ENCODE data around the gene PHF1.
A peak's percentile ranks its signal among the peaks of the same experiment; 100 is the strongest.
"Not testable (repeated sequence)": the region's sequence is repeated elsewhere in the genome, so short reads cannot be mapped to it uniquely, and the experiment has no call there.

PHF1 gene

GRCh38 chr6:33390173-33390572, 20.6 kb upstream of the PHF1 start:
- TF ChIP-seq CTCF (conservative IDR thresholded peaks at IDR 0.05; ENCODE audit: low read length), result no peak
- no peak overlapping the region for H3K4me3 ChIP-seq (ENCODE audit: low read length)
- no peak for DNase-seq (ENCODE audit: low read depth)

GRCh38 chr6:33390767-33391277, 20.0 kb upstream of the PHF1 start:
- H3K4me3 ChIP-seq (ENCODE audit: low read length), result peak overlapping the region; percentile 37
- no peak for TF ChIP-seq CTCF (conservative IDR thresholded peaks at IDR 0.05; ENCODE audit: low read length)
- DNase-seq (ENCODE audit: low read depth), result no peak

GRCh38 chr6:33391278-33391921, 19.4 kb upstream of the PHF1 start, which contains the start of gene KIFC1:
Gene KIFC1, plus strand, starts transcription at chr6:33391823. Its CDS starts 163 bp downstream, at chr6:33391986.
- peak; percentile 100 for DNase-seq (ENCODE audit: low read depth)
- peak; percentile 89 for TF ChIP-seq CTCF (conservative IDR thresholded peaks at IDR 0.05; ENCODE audit: low read length)
- peak within 1 kb of the TSS; percentile 89 for H3K4me3 ChIP-seq (ENCODE audit: low read length)

GRCh38 chr6:33391922-33392594, 18.8 kb upstream of the PHF1 start:
- no peak for DNase-seq (ENCODE audit: low read depth)
- peak overlapping the region; percentile 89 for H3K4me3 ChIP-seq (ENCODE audit: low read length)
- no peak for TF ChIP-seq CTCF (conservative IDR thresholded peaks at IDR 0.05; ENCODE audit: low read length)

- DNase-seq (ENCODE audit: low read depth), result no peak
- peak overlapping the region; percentile 89 for H3K4me3 ChIP-seq (ENCODE audit: low read length)
- TF ChIP-seq CTCF (conservative IDR thresholded peaks at IDR 0.05; ENCODE audit: low read length), result no peak
These were observed 18.2 kb upstream of the PHF1 start for GRCh38 chr6:33392595-33392948.

GRCh38 chr6:33392979-33393378, 17.8 kb upstream of the PHF1 start:
- peak overlapping the region; percentile 89 for H3K4me3 ChIP-seq (ENCODE audit: low read length)
- no peak for DNase-seq (ENCODE audit: low read depth)
- no peak for TF ChIP-seq CTCF (conservative IDR thresholded peaks at IDR 0.05; ENCODE audit: low read length)

GRCh38 chr6:33397541-33397940, 13.3 kb upstream of the PHF1 start:
- no peak for DNase-seq (ENCODE audit: low read depth)
- H3K4me3 ChIP-seq (ENCODE audit: low read length), result no peak overlapping the region
- no peak for TF ChIP-seq CTCF (conservative IDR thresholded peaks at IDR 0.05; ENCODE audit: low read length)

- not testable (repeated sequence) for DNase-seq (ENCODE audit: low read depth); H3K4me3 ChIP-seq (ENCODE audit: low read length)
These were observed 12.2 kb upstream of the PHF1 start for GRCh38 chr6:33398601-33399000.

- DNase-seq (ENCODE audit: low read depth); H3K4me3 ChIP-seq (ENCODE audit: low read length): not testable (repeated sequence)
These were observed 10.9 kb upstream of the PHF1 start for GRCh38 chr6:33399881-33400280.
